ENCODE data around the gene SLC22A1. TPM values are rescaled to one million over a fixed set of nuclear protein-coding genes. Genes with fewer than 3 reads are reported as not detected.
"Not testable (repeated sequence)": the region's sequence is repeated elsewhere in the genome, so short reads cannot be mapped to it uniquely, and the experiment has no call there.

SLC22A1 gene
- total RNA-seq, 1 donor from 2014 or later, result 1.2 TPM

- Mint-ChIP-seq H3K27me3 (ENCODE audit: low read depth) (no peaks in the 10 kb centered on the region), H3K4me3 (ENCODE audit: low read depth) (no peak overlapping the region), H3K27ac (no peak overlapping the region), H3K9me3 (no peaks in the 10 kb centered on the region), H3K36me3 (ENCODE audit: low read depth) (no peaks in the 10 kb centered on the region), H3K4me1 (ENCODE audit: low read depth) (no peaks in the 10 kb centered on the region)
- intact Hi-C loops (cut with micrococcal nuclease), result no loop called here
- no peak for DNase-seq (ENCODE audit: low spot score)
Observed at GRCh38 chr6:160163425-160163824, 41.8 kb downstream of the SLC22A1 start.

DNA sequence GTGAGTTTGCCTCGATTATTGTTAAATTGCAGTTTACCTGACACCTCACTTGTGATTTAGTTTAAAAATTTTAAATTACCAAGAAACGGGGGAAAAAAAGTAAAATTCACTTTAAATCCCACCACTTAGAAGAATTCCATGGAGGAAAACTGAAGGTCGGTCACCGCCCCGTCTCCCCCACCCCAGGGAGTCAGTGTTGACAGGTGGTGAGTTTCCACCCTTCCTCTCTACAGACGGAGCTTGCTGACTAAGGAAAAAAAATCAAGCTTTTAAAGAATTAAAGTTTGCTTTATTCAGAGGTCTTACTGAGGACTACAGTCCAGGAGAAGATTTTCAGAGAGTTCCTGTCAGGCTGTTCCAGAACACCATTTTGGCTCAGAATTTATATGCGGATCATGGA is 42.3 kb downstream of the SLC22A1 start:
- Mint-ChIP-seq H3K9me3 (no peaks in the 10 kb centered on the region), H3K27ac (no peak overlapping the region), H3K4me1 (ENCODE audit: low read depth) (no peaks in the 10 kb centered on the region), H3K36me3 (ENCODE audit: low read depth) (no peaks in the 10 kb centered on the region), H3K27me3 (ENCODE audit: low read depth) (no peaks in the 10 kb centered on the region), H3K4me3 (ENCODE audit: low read depth) (no peak overlapping the region)
- no peak for DNase-seq (ENCODE audit: low spot score)
- intact Hi-C loops (cut with micrococcal nuclease), result no loop called here

- H3K36me3 Mint-ChIP-seq (ENCODE audit: low read depth); H3K27me3 Mint-ChIP-seq (ENCODE audit: low read depth); intact Hi-C loops (cut with micrococcal nuclease); H3K27ac Mint-ChIP-seq; H3K4me3 Mint-ChIP-seq (ENCODE audit: low read depth); H3K4me1 Mint-ChIP-seq (ENCODE audit: low read depth); DNase-seq (ENCODE audit: low spot score); H3K9me3 Mint-ChIP-seq: not testable (repeated sequence)
Observed at GRCh38 chr6:160165928-160166327, 44.3 kb downstream of the SLC22A1 start.

DNA sequence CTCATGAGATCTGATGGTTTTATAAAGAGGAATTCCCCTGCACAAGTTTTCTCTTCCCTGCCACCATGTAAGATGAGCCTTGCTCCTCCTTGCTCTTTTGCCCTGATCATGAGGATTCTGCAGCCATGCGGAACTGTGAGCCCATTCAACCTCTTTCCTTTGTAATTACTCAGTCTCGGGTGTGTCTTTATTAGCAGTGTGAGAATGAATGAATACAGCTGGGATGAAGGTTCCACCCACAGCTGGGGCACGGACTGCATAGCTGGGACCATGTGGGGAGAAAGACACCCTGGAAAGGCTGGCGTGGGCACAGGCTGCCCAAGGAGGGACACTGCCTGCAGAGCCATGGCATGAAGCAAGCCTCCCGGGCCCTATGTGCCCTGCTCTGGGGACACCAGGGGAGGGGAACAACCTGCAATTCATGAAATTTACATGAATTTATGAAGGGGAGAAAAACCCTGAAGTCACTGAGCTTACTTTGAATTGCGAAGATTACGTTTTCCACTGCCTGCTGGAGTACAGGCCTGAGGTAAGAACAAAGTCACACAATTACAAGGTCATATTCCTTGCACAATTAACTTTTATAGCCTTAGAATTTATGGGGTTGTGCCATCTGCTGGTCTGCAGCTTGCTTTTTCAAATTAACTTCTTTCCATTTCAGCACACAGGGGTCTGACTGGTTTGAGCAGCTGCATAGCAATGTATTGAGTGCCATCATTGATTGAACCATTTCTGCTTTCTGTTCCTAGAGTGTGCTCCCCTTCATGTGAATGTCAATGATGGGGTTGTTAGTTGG is 46.2 kb downstream of the SLC22A1 start:
- Mint-ChIP-seq H3K4me3 (ENCODE audit: low read depth) (no peak overlapping the region), H3K36me3 (ENCODE audit: low read depth) (no peaks in the 10 kb centered on the region), H3K4me1 (ENCODE audit: low read depth) (no peaks in the 10 kb centered on the region), H3K27me3 (ENCODE audit: low read depth) (peaks cover 3% of the 10 kb centered on the region), H3K27ac (no peak overlapping the region), H3K9me3 (no peaks in the 10 kb centered on the region)
- no peak for DNase-seq (ENCODE audit: low spot score)
- intact Hi-C loops (cut with micrococcal nuclease), result no loop called here

GRCh38 chr6:160170018-160170680 is 48.5 kb downstream of the SLC22A1 start:
- no peak overlapping the region for H3K27ac Mint-ChIP-seq
- no peak overlapping the region for H3K4me3 Mint-ChIP-seq (ENCODE audit: low read depth)
- no peaks in the 10 kb centered on the region for H3K36me3 Mint-ChIP-seq (ENCODE audit: low read depth)
- no peaks in the 10 kb centered on the region for H3K4me1 Mint-ChIP-seq (ENCODE audit: low read depth)
- H3K27me3 Mint-ChIP-seq (ENCODE audit: low read depth), result peaks cover 3% of the 10 kb centered on the region
- no peaks in the 10 kb centered on the region for H3K9me3 Mint-ChIP-seq
- no peak for DNase-seq (ENCODE audit: low spot score)
- intact Hi-C loops (cut with micrococcal nuclease), result no loop called here

DNA sequence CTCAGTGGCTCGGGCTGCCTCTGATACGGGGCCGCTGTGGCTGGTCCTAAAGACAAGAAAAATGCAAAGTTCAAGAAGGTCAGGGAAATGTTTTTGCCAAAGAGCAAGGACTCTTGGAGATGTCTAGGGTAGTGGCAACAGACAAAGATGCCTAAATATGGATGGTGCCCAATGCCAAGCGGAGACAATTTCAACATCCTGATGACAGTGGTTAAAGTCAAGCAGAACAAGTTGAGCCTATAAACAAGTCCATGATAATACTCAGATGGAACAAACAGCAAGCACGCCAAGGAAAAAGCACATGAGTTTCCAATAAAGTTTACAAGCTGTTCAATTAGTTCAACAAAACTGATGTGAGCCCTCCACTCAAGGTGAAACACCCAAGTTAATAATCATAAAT is 51.1 kb downstream of the SLC22A1 start:
- Mint-ChIP-seq H3K27ac (no peak overlapping the region), H3K9me3 (no peaks in the 10 kb centered on the region), H3K27me3 (ENCODE audit: low read depth) (peaks cover 9% of the 10 kb centered on the region), H3K36me3 (ENCODE audit: low read depth) (no peaks in the 10 kb centered on the region), H3K4me3 (ENCODE audit: low read depth) (no peak overlapping the region), H3K4me1 (ENCODE audit: low read depth) (no peaks in the 10 kb centered on the region)
- intact Hi-C loops (cut with micrococcal nuclease), result no loop called here
- no peak for DNase-seq (ENCODE audit: low spot score)

DNA sequence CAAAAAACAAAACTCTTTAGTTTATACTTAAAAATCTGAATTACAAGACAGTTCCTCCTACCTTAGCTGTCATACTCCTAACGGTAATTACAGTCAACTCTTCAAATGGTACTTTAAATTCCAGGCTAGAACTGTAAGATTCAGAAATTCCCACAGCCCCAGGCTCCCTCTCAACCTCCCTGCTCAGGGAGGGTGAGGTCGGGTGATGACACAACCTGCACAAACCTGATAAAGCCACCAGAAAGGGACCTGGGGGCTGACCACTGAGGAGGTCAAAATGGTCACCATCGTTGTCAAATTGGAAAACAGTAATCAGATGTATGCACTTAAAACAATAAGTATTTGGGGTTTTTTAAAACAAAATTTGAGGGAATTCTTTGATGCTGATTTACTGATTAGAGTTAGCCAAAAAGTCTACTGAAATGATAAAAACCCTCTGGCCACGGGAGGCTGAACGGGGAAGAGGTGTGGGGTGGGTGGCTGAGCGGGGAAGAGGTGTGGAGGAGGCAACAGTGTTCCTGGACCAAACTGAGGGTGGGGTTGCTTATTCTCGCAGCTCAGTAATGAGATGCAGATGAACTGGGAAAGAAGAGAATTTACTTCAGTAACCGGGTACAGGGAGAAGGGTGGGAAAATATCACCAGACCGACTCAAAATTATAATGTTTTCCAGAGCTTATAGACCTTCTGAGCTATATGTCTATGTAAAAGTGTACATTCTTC is 52.4 kb downstream of the SLC22A1 start:
- H3K27ac Mint-ChIP-seq, result no peak overlapping the region

GRCh38 chr6:160174681-160175080 is 53.1 kb downstream of the SLC22A1 start:
- Mint-ChIP-seq H3K27me3 (ENCODE audit: low read depth) (peaks cover 9% of the 10 kb centered on the region), H3K4me3 (ENCODE audit: low read depth) (no peak overlapping the region), H3K27ac (no peak overlapping the region), H3K36me3 (ENCODE audit: low read depth) (no peaks in the 10 kb centered on the region), H3K9me3 (no peaks in the 10 kb centered on the region), H3K4me1 (ENCODE audit: low read depth) (no peaks in the 10 kb centered on the region)
- intact Hi-C loops (cut with micrococcal nuclease), result no loop called here
- DNase-seq (ENCODE audit: low spot score), result no peak

More for the DNA sequence above, 52.4 kb downstream of the SLC22A1 start:
- intact Hi-C loops (cut with micrococcal nuclease), result no loop called here
- DNase-seq (ENCODE audit: low spot score), result no peak
- H3K4me3 Mint-ChIP-seq (ENCODE audit: low read depth), result no peak overlapping the region
- H3K9me3 Mint-ChIP-seq, result no peaks in the 10 kb centered on the region
- peaks cover 9% of the 10 kb centered on the region for H3K27me3 Mint-ChIP-seq (ENCODE audit: low read depth)
- no peaks in the 10 kb centered on the region for H3K36me3 Mint-ChIP-seq (ENCODE audit: low read depth)
- no peaks in the 10 kb centered on the region for H3K4me1 Mint-ChIP-seq (ENCODE audit: low read depth)

- Mint-ChIP-seq H3K27me3 (ENCODE audit: low read depth) (peaks cover 7% of the 10 kb centered on the region), H3K4me1 (ENCODE audit: low read depth) (no peaks in the 10 kb centered on the region), H3K9me3 (no peaks in the 10 kb centered on the region), H3K27ac (no peak overlapping the region), H3K4me3 (ENCODE audit: low read depth) (no peak overlapping the region), H3K36me3 (ENCODE audit: low read depth) (no peaks in the 10 kb centered on the region)
- intact Hi-C loops (cut with micrococcal nuclease), result no loop called here
- no peak for DNase-seq (ENCODE audit: low spot score)
Observed at GRCh38 chr6:160177220-160177619, 55.6 kb downstream of the SLC22A1 start.

DNA sequence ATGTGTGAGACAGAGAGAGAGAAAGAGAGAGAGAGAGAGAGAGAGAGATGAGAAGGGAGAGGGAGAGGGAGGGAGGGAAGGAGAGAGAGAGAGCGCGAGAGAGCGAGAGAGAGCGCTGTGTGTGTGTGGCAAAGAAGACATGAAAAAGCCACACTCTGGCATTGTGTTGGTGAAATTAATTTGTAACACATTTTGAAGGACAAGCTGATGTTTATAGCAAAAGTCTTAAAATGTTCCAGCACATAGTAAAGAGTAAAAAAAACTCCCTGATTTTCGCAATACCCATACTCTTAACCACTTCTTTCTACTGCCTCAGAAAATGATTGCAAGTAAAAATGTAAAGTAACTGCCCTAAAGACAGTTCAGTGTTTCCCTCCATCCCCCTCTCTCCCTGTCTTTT is 56.7 kb downstream of the SLC22A1 start:
- Mint-ChIP-seq H3K27me3 (ENCODE audit: low read depth) (peaks cover 7% of the 10 kb centered on the region), H3K36me3 (ENCODE audit: low read depth) (no peaks in the 10 kb centered on the region), H3K4me1 (ENCODE audit: low read depth) (no peaks in the 10 kb centered on the region), H3K27ac (no peak overlapping the region), H3K4me3 (ENCODE audit: low read depth) (no peak overlapping the region), H3K9me3 (no peaks in the 10 kb centered on the region)
- no peak for DNase-seq (ENCODE audit: low spot score)
- intact Hi-C loops (cut with micrococcal nuclease), result no loop called here

DNA sequence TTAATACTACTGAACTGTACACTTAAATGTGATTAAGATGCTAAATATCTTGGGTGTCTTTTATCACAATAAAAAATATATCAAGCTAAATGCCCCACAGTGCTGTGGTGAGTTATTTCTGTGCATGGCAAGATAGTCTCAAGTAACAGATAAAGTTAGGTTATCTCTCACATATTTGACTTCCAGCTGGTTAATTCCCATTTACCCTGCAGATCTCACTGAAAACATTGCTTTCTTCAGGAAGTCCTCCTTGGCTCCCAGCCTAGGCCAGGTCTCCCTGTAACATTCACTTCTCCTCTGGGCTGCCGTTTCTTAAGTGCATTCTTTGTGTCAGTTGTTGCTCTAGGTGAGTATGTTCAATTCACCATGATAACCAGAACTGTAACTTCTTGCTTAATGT is 59.1 kb downstream of the SLC22A1 start:
- DNase-seq (ENCODE audit: low spot score), result no peak
- Mint-ChIP-seq H3K9me3 (no peaks in the 10 kb centered on the region), H3K27ac (no peak overlapping the region), H3K36me3 (ENCODE audit: low read depth) (no peaks in the 10 kb centered on the region), H3K4me3 (ENCODE audit: low read depth) (no peak overlapping the region), H3K27me3 (ENCODE audit: low read depth) (peaks cover 5% of the 10 kb centered on the region), H3K4me1 (ENCODE audit: low read depth) (no peaks in the 10 kb centered on the region)
- intact Hi-C loops (cut with micrococcal nuclease), result no loop called here

- intact Hi-C loops (cut with micrococcal nuclease), result no loop called here
Observed at GRCh38 chr6:160188773-160189172, 67.2 kb downstream of the SLC22A1 start.

GRCh38 chr6:160190081-160190480 is 68.5 kb downstream of the SLC22A1 start:
- H3K27me3 Mint-ChIP-seq (ENCODE audit: low read depth), result peaks cover 2% of the 10 kb centered on the region
- H3K36me3 Mint-ChIP-seq (ENCODE audit: low read depth), result no peaks in the 10 kb centered on the region
- no peak for DNase-seq (ENCODE audit: low spot score)
- no peak overlapping the region for H3K4me3 Mint-ChIP-seq (ENCODE audit: low read depth)
- H3K27ac Mint-ChIP-seq, result no peak overlapping the region
- H3K9me3 Mint-ChIP-seq, result peaks cover 29% of the 10 kb centered on the region
- intact Hi-C loops (cut with micrococcal nuclease), result no loop called here
- no peaks in the 10 kb centered on the region for H3K4me1 Mint-ChIP-seq (ENCODE audit: low read depth)

More at GRCh38 chr6:160188773-160189172, 67.2 kb downstream of the SLC22A1 start:
- no peaks in the 10 kb centered on the region for H3K36me3 Mint-ChIP-seq (ENCODE audit: low read depth)
- H3K27me3 Mint-ChIP-seq (ENCODE audit: low read depth), result peaks cover 2% of the 10 kb centered on the region
- peaks cover 17% of the 10 kb centered on the region for H3K9me3 Mint-ChIP-seq
- no peak overlapping the region for H3K4me3 Mint-ChIP-seq (ENCODE audit: low read depth)
- DNase-seq (ENCODE audit: low spot score), result no peak
- no peaks in the 10 kb centered on the region for H3K4me1 Mint-ChIP-seq (ENCODE audit: low read depth)
- H3K27ac Mint-ChIP-seq, result no peak overlapping the region

Data from activated T-helper 2 cell treated with anti-CD3 and anti-CD28 coated beads, Interferon-gamma antibody, Interleukin-2, Interleukin-4, amounts not matched to agents 10 μg/mL and 5 μg/mL and 100 μg/mL, durations not matched to agents 14 hours and 24 hours and 36 hours (primary cell).